Stimulated activated CD8-positive, alpha-beta memory T cell treated with anti-CD3 and anti-CD28 coated beads, Interleukin-2, amount 100 ng/mL, for 48 hours (primary cell): ENCODE data around the gene NELFB.
"Not testable (repeated sequence)": the region's sequence is repeated elsewhere in the genome, so short reads cannot be mapped to it uniquely, and the experiment has no call there.

ENCODE experiments used
- DNase-seq, 2 donors: peaks; one replicate each; pipeline ENCODE4 v3.0.0-alpha.2; 2020; ENCODE audit warnings: low read depth in 2 of 2

NELFB gene

GRCh38 chr9:137234758-137235423, 20.2 kb upstream of the NELFB start:
- DNase-seq: no peak

GRCh38 chr9:137235424-137236237, 19.5 kb upstream of the NELFB start:
- DNase-seq: no peak

DNA sequence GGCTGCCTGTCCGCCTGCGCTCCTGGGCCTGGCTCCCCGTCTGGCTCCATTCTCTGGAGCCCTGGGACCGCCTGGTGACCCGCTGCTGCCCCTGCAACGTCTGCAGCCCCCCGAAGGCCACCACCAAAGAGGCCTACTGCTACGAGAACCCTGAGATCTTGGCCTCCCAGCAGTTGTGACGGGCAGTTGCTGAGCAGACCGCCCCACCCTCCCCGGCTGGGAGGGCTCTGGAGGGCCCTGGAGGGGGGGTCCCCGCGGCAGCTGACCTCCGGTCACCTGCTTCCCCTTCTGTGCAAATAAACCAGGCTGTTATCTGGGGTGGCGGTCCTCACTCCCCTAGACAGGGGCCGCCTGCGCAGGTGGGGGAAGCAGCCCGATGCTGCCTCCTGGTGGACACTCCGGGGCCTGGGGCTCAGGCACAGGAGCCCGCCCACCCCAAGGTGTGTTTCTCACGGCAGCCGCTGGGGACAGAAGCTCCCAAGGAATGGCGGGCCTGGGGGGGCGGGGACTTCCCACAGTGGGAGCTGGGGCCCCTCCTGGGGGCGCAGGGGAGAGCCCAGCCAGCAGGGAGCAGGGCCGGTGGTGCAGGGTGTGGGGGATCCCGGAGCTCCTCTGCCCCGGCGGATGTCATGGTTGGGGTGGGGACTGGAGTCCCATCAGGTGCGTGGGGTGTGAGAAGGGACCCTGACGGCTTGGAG, 18.7 kb upstream of the NELFB start:
- peak; percentile 90 for DNase-seq

- DNase-seq: no peak
Measured at GRCh38 chr9:137236936-137237421, 18.1 kb upstream of the NELFB start.

GRCh38 chr9:137237759-137238726, 17.1 kb upstream of the NELFB start:
- DNase-seq: no peak

DNA sequence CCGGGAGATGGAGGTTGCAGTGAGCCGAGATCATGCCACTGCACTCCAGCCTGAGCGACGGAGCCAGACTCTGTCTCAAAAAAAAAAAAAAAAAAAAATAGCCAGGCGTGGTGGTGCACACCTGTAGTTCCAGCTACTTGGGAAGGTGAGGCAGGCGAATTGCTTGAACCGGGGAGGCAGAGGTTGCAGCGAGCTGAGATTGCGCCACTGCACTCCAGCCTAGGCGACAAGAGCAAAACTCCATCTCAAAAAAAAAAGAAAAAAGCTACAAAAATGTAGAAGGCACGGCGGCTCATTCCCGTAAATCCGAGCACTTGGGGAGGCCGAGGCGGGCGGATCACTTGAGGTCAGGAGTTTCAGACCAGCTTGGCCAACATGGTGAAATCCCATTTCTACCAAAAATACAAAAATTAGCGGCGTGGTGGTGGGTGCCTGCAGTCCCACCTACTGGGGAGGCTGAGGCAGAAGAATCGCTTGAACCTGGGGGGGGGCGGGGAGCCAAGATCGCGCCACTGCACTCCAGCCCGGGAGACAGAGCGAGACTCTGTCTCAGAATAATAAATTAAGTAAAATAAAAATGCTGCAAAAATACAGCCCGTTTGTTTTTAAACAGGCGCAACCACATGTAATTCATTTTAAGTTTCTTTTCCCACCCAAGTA, 15.5 kb upstream of the NELFB start:
- DNase-seq: not testable (repeated sequence)

DNA sequence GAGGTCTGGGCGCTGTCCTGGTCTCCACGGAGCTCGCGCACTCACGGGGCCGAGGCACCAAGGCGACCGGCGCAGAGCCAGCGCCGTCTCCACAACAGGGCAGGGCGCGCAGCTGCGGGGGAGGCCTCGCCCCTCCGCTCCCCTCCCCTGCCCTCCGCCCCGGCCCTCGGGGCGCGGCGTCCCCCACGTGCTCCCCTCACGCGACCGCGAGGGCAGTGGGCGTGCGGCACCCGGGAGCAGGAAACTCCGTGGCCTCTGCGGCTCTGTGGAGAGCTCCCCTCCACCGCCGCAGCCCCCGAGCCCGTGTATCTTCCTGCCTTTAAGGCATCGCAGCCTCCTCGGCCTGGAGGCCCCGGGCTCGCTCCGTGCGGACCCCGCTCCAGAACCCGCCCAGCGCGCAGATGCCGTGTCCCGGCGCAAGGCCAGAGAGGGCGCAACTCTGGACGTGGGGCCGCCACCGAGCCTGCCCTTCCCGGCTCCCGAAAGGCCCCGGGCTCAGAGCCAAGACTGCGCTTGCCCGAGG, 14.7 kb upstream of the NELFB start:
- DNase-seq: peak; percentile 55 to 60

- peak; percentile 92 to 95 for DNase-seq
Measured at GRCh38 chr9:137240841-137241489, 14.2 kb upstream of the NELFB start, which contains the start of gene TUBB4B. Gene TUBB4B (plus strand): TSS chr9:137241287. CDS start chr9:137241361, 74 bp downstream.

GRCh38 chr9:137241490-137242268, 13.4 kb upstream of the NELFB start:
- DNase-seq: peak; percentile 51 to 68

DNA sequence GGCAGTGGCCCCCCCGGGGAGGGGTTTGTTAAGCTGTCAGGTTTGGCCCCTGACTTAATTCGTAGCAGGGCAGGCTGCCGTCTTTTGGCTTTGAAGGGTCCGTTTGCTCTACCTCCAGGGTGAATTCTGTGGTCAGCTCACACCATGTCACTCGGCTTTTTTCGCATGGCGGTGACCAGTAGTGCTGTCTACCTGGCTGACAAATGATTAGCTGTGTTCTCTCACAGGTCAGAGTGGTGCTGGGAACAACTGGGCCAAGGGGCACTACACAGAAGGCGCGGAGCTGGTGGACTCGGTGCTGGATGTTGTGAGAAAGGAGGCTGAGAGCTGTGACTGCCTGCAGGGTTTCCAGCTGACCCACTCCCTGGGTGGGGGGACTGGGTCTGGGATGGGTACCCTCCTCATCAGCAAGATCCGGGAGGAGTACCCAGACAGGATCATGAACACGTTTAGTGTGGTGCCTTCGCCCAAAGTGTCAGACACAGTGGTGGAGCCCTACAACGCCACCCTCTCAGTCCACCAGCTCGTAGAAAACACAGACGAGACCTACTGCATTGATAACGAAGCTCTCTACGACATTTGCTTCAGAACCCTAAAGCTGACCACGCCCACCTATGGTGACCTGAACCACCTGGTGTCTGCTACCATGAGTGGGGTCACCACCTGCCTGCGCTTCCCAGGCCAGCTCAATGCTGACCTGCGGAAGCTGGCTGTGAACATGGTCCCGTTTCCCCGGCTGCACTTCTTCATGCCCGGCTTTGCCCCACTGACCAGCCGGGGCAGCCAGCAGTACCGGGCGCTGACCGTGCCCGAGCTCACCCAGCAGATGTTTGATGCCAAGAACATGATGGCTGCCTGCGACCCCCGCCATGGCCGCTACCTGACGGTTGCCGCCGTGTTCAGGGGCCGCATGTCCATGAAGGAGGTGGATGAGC, 12.6 kb upstream of the NELFB start:
- no peak for DNase-seq

DNA sequence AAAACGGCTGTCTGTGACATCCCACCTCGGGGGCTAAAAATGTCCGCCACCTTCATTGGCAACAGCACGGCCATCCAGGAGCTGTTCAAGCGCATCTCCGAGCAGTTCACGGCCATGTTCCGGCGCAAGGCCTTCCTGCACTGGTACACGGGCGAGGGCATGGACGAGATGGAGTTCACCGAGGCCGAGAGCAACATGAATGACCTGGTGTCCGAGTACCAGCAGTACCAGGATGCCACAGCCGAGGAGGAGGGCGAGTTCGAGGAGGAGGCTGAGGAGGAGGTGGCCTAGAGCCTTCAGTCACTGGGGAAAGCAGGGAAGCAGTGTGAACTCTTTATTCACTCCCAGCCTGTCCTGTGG, 11.9 kb upstream of the NELFB start:
- DNase-seq: not testable (repeated sequence)

GRCh38 chr9:137243626-137244485, 11.3 kb upstream of the NELFB start:
- DNase-seq: no peak

GRCh38 chr9:137244486-137245449, 10.4 kb upstream of the NELFB start:
- no peak for DNase-seq

DNA sequence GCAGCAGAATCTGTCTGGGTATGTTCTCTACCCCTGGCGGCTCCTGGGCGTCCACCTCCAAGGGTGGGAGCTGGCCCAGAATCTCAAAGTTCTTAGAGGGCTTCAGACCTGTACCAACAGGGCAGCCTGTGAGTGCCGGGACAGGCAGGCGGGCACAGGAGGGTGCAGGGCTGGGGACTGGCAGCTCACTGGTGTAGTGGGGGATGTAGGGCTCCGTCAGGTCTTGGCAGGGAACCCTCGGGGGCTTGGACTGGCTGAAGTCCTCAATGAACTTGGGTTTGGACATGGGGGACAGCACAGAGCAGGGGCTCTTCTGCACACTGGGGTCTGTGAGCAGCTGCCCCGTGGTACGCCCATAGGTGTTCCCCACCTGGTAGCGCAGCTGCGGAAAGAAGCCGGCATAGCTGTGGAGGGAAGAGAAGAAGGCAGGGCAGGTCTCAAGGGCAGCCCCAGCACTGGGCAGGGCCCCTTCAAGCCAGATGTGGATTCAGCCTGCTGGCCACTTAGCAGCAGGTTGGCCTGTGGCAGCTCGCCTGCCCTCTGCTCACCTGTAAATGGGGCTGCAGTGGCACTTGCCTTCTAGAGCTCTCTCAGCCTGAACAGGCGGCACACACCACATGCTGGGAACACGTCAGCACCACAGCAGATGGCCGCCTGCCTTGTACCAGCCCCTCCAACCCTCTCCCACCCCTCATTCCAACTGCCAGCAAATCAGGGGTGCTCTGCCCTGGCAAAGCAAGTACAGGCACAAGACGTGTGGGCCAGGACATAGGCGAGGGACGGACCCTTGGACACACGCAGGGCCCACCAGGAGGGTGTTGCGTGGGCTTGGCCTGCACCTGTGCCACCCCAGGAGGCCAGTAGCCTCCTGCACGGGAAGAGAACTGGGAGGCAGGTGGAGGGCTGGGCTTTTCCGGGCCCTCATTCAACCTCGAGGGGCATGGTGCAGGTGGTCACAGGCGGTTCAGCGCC, 9.4 kb upstream of the NELFB start:
- DNase-seq: no peak
